HG02885 (cell line): Measurements from ENCODE around the gene DCC.

ENCODE experiments used
- ATAC-seq: cut with Tn5 transposase; IDR thresholded peaks from one replicate; pipeline ENCODE4 v1.9.1; 2021; ENCODE audit warnings: mild to moderate bottlenecking; ENCODE audit not compliant: unreplicated experiment, poor library complexity

Gene DCC

DNA sequence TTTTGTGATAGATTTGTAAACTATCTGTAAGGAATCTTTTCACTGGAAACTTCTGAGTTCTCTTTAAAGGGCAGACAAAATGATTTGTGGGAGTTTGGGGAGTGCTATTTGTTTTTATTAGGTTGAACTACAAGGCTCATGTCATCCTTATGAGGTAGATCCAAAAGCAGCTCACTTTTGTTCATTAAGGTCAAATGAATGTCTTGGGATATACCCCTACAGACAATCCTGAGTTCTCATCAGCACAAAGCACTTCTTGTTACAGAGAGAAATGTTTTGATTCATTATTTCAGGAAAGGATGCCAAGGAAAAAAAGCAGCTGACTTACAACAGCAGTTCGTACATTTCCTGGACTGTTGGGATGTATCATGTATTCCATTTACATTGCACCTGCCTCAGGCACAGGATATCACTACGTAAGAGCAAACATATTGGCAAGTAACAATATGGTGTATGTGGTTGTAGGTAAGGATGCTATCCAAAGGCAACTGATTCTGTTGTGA is 68.9 kb downstream of the DCC start:
- no peak for ATAC-seq

GRCh38 chr18:52409727-52410126 is 69.7 kb downstream of the DCC start:
- ATAC-seq = peak; percentile 97

DNA sequence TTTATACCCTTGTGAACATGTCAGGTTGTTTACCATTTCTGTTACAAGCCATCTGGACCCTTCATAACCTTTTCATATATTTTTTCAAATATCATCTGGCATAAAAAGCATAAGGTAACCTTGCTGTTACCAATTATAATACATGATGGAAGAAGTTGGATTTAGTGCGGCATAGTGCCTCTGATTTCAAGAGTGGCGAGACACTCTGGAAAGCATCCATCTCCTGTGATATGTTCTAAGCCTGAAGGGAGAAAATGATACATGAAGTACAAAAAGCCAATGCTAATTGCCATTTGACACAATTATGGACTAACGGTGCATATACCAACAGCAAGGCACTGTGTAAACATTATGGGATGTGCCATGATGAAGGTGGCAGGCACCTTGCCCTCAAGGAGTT is 75.1 kb downstream of the DCC start:
- ATAC-seq = no peak

GRCh38 chr18:52422985-52423601 is 83.1 kb downstream of the DCC start:
- ATAC-seq = no peak

DNA sequence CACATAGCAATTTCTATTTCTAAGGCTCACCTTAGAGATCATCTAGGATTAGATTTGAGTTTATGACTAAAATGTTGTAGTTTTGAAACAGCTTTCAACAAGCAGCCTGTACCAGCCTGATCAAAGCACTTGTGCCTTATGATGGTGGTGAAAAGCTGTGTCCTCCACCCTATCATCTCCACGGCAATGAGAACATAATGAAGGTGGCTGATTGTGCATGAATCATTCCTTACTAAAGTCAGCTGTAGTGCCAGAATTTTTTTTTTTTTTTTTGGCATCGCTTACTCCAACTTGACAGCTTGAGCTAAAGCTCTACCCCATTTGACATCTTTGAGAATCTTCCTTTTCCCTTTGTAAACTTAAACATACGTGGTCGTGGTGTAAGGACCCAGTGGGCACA is 86.0 kb downstream of the DCC start:
- no peak for ATAC-seq

DNA sequence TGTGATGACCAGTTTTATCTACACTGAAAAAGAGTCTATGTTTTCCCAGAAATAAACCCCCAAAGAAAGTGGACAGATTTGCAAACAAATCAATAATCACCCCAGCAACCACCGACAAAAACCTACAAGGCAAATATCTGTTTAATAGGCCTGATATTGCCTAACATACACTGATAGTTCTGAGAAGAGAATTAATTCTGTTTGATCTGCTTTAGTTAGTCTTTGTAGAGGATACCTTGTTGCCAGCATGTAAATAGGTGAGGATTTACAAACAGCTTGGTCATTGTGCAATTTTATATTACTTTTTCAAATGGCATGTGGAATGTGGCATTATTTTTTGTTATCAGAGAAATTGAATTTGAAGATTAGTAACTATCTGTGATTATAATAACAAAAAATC is 86.5 kb downstream of the DCC start:
- ATAC-seq = no peak

DNA sequence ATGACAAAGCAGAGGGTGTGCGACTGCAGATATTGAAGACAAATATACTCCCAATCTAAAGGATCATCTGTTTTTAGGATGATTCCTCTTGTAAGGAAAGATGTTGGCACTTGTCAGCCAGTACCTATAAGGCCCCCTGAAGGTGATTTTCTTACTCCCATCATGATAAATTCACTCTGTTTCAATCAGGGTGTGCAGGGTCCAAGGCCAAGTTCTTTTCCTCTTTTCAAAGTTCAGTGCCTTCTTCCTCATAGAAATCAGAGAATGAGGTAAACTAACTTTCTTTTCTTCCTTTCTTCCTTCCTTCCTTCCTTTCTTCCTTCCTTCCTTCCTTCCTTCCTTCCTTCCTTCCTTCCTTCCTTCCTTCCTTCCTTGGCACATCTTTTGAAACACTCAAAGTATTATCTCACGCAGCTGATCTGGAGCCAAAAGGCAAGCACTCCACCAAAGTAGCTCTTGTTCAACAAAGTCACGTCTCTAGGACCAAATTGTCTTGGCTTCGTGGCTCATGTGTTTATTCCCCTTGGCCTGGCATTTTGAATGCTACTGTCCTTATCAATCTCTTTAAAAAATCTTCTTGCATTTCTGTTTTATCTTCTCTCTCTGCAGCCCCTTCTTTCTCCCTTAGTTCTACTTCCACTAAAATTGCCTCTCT is 87.7 kb downstream of the DCC start:
- ATAC-seq = no peak

DNA sequence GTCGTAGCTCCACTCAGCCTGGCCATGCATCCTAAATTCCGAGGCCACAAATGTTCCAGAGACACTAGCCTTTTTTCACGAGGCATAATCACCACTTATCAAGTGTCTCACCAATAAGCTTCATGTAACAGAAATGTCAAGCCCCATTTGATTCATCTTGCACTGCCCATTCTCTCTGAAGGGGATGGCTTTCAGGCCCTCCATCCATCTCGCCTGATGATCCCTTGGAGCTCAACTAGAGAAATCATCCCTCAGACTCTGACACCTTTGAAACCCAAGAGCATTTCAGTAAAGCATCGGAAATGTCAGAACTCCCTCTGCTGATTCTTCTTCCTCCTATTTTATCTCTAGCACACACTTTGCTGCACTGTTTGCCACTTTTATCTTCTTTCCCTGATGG is 91.7 kb downstream of the DCC start:
- no peak for ATAC-seq

GRCh38 chr18:52433797-52434196 is 93.8 kb downstream of the DCC start:
- no peak for ATAC-seq

GRCh38 chr18:52435301-52435700 is 95.3 kb downstream of the DCC start:
- no peak for ATAC-seq

DNA sequence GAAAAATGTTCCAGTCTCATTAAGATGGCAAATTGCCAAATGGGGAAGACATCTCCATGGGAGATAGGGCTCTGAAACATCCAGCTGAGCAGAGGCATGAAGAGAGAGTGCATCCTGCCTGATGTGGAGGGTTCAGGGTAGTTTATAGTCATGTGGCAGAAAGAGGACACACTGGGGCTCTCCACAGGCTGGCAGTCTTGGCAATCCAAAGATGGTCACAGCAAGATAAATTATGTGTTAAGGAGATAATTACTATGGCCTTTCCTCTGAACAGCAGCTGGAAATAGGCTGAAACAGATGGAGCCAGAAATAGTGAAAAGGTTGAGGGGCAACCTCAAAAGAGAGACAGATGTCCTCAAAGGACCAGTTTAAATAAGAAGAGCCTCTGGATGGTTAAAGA is 97.2 kb downstream of the DCC start:
- no peak for ATAC-seq

DNA sequence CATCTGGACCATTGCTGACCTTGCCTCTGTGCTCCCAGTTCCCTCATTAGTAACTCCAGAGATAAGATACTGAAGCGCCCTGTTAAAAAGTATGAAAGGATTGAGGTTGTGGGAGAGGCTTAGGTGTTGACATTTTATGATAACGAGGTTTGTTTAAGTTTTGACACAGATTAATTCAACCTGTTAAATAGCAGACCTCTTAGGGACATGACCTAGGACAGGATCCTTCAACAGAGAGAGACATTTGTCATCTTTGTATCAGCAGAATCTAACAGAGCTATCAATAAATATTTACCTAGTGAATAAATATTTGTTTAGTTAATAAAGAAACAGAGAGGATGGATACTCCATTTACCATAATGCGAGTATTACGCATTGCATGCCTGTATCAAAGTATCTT is 99.5 kb downstream of the DCC start:
- ATAC-seq = no peak

GRCh38 chr18:52441794-52442193 is 101.8 kb downstream of the DCC start:
- no peak for ATAC-seq

- no peak for ATAC-seq
Measured at GRCh38 chr18:52442686-52443085, 102.7 kb downstream of the DCC start.

DNA sequence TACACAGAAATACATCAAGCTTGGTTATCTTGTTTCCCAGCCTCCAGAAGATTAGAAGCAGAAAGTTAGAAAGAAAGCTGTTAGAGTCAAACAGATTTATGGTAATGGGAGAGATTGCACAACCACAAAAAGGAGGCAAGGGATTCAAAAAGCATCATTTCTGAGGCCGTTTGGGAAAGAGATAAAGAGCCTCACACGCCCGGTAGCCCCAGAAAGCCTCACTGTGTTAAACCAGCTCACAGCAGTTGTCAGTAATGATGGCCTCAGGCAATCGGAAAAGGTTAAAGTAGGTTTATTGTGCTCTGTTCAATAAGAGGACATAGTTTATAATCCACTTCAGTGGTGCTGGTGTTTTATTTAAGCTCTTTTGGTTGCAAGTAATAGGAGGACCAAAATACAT is 111.3 kb downstream of the DCC start:
- no peak for ATAC-seq

GRCh38 chr18:52451851-52452250 is 111.9 kb downstream of the DCC start:
- ATAC-seq = no peak

DNA sequence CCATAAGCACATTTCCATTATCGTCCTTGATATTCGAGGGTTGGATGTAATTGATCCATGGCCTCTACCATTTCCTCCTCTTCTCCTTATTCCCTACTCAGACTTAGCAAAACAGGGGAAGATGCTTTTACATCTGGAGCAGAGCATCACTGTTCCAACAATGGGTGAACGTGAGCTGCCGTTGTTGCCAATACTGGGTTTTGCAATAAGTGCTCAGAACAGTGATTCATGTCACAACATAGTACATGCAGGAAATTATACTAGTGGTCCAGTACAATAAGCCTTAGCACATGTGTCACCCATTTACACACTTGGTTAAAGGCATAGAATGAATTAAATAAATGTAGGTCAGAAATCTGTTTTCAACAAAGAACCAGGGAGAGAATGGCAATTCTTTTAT is 112.4 kb downstream of the DCC start:
- ATAC-seq = no peak

GRCh38 chr18:52459890-52460289 is 119.9 kb downstream of the DCC start:
- ATAC-seq = no peak

GRCh38 chr18:52462853-52463252 is 122.9 kb downstream of the DCC start:
- ATAC-seq = no peak

- no peak for ATAC-seq
Measured at GRCh38 chr18:52465391-52465790, 125.4 kb downstream of the DCC start.

DNA sequence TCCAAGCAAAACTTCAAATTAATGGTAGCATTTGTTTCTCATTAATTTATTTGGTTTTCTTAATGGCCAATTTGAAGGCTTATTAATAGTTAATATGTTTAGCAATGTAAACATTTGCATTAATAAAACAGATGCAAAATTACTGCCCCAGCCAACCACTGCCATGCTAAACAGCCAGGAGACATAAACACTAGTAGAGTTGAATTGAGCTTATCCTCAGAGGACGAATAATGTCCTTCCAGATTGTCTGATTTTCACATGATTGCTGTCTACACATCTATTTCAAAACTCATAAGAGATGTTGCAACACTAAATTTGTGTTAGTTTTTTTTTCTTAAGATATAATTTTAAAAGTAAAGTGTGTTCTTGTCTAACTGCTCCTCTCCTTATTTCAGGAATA is 128.5 kb downstream of the DCC start:
- no peak for ATAC-seq

DNA sequence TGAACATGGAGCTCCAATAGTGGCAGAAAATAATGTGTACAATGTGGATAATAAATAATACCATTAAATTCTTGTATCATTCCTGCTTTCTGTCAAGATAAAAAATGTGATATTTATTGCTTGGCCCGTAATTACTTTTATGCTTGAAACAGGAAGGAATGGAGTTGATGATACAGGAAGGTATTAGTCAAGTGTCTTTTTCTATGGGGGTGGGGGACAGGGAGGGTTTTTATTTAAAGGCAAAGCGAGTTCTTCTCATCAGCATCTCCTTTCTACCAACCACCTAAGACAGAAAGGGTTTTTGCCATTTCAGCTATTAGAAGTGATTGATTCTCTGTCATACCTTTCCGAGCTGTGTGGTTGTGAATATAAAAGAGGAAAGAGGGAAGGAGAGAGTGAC is 135.3 kb downstream of the DCC start:
- ATAC-seq = no peak
